ENCODE data around the gene MTG2. TPM values are rescaled to one million over a fixed set of nuclear protein-coding genes. Genes with fewer than 3 reads are reported as not detected.

The MTG2 gene
- total and polyA plus RNA-seq, 2 of the 13 experiments (the other 11 are each of a cell fraction or from before 2014, with no cell fraction given) = 20.4 to 37.8 TPM

GRCh38 chr20:62219101-62219991 lies 36.5 kb downstream of the MTG2 start (continued):
- TF ChIP-seq NPAS2 (CRISPR knock-in tag; IDR thresholded peaks at IDR 0.05; ENCODE audit: borderline replicate concordance) (no peak), ZNF362 (CRISPR knock-in tag; IDR thresholded peaks at IDR 0.05; ENCODE audit: borderline replicate concordance) (no peak), BCLAF1 (IDR thresholded peaks at IDR 0.05) (no peak), ZSCAN25 (CRISPR knock-in tag; IDR thresholded peaks at IDR 0.05) (no peak), ZIK1 (CRISPR knock-in tag; IDR thresholded peaks at IDR 0.05; ENCODE audit: borderline replicate concordance, low read depth) (no peak), ZBTB40 (IDR thresholded peaks at IDR 0.05) (no peak), ZBTB40 (CRISPR knock-in tag; IDR thresholded peaks at IDR 0.05) (no peak), FOXA1 (IDR thresholded peaks at IDR 0.05) (no peak), FOXA1 (CRISPR knock-in tag; IDR thresholded peaks at IDR 0.05) (no peak), ATF2 (CRISPR knock-in tag; IDR thresholded peaks at IDR 0.05) (no peak), KDM4B (CRISPR knock-in tag; IDR thresholded peaks at IDR 0.05) (no peak)

All from HepG2 (cell line).